ENCODE measurements around the gene HTD2.

DNA sequence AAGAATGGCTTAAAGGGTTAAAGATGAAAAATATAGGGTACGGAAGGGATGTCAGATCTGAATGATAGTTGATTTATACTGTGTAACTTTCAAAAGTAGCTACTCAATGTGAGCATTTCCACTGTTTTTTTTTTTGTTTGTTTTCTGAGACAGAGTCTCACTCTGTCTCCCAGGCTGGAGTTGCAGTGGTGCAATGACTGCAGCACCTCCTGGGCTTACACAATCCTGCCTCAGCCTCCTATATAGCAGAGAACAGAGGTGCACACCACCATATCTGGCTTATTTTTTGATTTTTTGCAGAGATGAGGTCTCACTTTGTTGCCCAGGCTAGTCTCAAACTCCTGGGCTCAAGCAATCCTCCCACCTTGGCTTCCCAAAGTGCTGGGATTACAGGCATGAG, 16.5 kb downstream of the HTD2 start:
- TF ChIP-seq, protein P1, sequence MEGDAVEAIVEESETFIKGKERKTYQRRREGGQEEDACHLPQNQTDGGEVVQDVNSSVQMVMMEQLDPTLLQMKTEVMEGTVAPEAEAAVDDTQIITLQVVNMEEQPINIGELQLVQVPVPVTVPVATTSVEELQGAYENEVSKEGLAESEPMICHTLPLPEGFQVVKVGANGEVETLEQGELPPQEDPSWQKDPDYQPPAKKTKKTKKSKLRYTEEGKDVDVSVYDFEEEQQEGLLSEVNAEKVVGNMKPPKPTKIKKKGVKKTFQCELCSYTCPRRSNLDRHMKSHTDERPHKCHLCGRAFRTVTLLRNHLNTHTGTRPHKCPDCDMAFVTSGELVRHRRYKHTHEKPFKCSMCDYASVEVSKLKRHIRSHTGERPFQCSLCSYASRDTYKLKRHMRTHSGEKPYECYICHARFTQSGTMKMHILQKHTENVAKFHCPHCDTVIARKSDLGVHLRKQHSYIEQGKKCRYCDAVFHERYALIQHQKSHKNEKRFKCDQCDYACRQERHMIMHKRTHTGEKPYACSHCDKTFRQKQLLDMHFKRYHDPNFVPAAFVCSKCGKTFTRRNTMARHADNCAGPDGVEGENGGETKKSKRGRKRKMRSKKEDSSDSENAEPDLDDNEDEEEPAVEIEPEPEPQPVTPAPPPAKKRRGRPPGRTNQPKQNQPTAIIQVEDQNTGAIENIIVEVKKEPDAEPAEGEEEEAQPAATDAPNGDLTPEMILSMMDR (IDR thresholded peaks at IDR 0.05) = no peak
- TF ChIP-seq POLR2A (IDR thresholded peaks at IDR 0.05) = no peak
